HG03457 (cell line): Measurements from ENCODE around the gene SLC26A9.

Experiments
- ATAC-seq: cut with Tn5 transposase; IDR thresholded peaks from one replicate; pipeline ENCODE4 v1.9.1; 2021; ENCODE audit warnings: moderate number of reproducible peaks; ENCODE audit not compliant: unreplicated experiment

The SLC26A9 gene, protein sequence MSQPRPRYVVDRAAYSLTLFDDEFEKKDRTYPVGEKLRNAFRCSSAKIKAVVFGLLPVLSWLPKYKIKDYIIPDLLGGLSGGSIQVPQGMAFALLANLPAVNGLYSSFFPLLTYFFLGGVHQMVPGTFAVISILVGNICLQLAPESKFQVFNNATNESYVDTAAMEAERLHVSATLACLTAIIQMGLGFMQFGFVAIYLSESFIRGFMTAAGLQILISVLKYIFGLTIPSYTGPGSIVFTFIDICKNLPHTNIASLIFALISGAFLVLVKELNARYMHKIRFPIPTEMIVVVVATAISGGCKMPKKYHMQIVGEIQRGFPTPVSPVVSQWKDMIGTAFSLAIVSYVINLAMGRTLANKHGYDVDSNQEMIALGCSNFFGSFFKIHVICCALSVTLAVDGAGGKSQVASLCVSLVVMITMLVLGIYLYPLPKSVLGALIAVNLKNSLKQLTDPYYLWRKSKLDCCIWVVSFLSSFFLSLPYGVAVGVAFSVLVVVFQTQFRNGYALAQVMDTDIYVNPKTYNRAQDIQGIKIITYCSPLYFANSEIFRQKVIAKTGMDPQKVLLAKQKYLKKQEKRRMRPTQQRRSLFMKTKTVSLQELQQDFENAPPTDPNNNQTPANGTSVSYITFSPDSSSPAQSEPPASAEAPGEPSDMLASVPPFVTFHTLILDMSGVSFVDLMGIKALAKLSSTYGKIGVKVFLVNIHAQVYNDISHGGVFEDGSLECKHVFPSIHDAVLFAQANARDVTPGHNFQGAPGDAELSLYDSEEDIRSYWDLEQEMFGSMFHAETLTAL

DNA sequence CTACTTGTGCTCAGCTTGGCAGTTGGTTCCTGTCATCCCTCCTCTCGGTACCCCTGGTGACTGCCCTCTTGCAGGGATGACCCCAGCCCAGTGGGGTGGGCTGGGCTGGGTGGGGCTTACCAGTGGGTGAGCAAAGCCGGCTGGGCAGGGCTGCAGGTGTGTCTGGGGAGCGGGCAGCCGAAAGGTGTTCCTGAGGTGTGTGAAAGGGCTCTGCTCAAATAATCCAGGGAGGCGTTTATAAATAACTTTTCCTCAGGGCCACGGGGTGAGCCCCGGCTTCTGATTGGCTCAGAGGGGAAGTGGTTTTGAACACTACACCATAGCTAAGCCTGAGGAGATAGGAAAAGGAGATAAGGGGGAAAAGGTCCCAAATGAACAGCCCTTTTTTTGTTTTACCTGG, at the start of gene SLC26A9:
Gene SLC26A9, minus strand, starts transcription at position 212 of the 400 bp plus-strand sequence. CDS start 7,636 bp downstream, outside the sequence.
- no peak for ATAC-seq

- ATAC-seq, result no peak
Measured at GRCh38 chr1:205992218-205992882, 49.1 kb upstream of the SLC26A9 start.

GRCh38 chr1:205991237-205991636, 48.0 kb upstream of the SLC26A9 start:
- no peak for ATAC-seq

- ATAC-seq, result no peak
Measured at GRCh38 chr1:205990226-205990625, 47.0 kb upstream of the SLC26A9 start.

DNA sequence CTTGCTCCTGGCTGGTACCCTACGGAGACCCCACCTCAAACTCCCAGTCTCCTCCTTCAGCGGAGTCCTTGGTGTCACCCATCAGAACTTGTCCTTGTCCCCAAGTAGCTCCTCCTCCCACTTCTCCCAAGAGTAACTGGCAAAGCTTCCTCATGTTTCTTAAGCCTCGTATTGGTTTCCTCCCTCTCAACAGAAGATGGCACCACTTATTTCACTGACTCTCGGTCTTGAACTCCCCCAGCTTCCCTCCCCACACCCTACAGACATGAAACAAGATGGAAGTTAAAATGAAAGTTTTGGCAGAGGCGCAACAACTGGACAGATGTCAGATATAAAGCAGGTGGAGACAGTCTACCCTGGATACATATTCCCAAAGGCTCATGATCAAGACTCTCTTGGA, 46.5 kb upstream of the SLC26A9 start:
- no peak for ATAC-seq

DNA sequence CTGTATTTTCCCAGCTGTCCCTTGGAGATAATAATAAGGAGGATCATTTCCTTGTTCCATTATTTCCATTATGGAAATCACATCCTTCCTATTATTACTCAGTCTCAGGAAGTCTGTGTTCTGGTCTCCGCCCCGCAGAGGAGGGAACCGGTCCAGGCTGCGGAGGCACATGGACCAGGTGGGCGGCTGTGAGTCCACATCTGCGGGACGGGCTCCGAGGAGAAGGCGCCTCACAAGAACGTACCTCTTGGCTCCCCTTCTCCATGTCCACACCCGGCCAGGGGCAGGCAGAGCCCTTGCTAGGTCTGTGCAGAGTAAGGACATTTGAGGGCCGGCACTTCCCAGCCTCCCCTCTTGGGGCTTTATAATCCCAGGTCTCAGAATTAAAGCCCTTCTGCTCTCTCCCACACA, 45.3 kb upstream of the SLC26A9 start:
- no peak for ATAC-seq

DNA sequence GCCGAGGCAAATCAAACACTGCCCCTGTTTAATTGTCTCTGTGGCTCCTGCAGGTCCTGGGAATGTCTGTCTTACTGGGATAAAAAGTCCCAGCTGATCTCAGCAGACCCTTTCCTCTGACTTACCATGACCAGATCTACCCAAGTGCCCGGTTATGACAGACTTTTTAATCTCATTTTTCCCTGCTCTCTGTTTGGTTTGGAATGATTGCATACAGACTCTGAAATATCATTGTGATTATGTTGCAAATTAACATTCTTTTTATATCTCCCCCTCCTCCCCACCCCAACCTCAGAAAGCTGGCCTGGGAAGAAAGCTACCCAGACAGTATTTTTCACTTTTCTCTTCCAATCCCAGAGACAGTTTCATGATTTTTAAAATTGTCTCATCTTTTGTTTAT, 43.6 kb upstream of the SLC26A9 start:
- no peak for ATAC-seq

DNA sequence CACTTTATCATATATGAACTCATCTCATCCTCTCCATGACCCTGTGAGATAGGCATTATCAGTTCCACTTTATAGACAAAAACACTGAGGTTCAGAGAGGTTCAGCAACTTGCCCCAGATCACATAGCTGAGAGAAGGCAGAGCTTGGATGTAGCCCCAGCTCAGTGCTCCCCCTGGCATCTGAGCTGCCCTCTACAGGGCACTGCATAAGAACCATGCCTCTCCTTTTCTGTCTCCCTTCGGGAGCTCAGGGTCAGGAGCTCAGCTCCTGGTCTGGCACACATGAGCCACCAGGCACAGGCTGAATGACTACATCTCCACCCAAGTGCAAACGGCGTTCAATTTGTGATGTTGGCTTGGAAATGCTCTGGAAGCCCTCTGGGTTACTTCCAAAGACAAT, 43.0 kb upstream of the SLC26A9 start:
- ATAC-seq, result no peak

GRCh38 chr1:205985330-205986005, 42.2 kb upstream of the SLC26A9 start:
- ATAC-seq, result no peak

DNA sequence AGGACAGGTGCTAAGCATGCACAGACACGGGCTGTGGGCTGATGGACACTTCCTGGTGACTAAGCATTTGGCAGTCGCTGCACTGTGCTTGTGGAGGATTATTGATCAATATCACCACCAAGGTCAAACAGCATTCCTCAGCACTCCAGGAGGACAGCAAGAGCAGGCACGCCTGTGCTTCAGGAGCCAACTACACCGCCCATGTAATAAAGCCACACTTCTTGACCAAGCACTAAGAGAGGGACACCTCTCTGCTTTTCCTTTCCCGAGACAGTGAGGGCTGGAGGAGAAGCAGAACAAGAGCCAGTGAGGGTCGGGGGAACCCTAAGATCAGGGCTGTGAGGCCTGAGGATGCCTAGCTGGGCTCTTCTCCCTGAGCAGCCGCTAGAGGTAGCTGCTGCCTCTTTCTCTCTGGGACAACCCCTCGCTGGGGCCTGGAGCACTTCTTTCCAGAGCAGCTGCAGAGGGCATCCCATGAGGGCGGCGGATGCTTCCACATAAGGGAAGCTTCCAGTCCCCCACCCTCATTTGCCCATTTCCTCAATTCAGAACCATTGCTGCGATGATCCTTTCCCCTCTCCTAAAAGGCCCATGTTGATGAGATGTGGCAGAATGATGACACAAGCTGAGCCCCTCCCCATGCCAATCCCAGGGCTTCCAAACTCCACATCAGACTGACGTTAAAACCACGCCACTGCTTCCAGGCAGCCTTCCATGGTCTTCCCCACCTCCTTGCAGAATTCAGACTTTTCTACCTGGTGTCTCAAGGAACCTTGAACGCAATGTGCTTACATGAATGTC, 40.9 kb upstream of the SLC26A9 start:
- no peak for ATAC-seq

DNA sequence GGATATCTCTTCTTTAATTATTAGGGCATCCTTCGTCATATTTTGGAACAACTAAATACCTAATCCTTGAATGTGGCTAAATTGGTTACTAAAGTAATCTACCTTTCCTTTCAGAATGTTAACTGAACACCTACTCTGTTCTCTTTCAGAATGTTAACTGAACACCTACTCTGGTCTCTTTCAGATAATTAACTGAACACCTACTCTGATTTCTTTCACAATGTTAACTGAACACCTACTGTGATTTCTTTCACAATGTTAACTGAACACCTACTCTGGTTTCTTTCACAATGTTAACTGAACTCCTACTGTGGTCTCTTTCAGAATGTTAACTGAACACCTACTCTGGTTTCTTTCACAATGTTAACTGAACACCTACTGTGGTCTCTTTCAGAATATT, 38.0 kb upstream of the SLC26A9 start:
- ATAC-seq, result no peak

DNA sequence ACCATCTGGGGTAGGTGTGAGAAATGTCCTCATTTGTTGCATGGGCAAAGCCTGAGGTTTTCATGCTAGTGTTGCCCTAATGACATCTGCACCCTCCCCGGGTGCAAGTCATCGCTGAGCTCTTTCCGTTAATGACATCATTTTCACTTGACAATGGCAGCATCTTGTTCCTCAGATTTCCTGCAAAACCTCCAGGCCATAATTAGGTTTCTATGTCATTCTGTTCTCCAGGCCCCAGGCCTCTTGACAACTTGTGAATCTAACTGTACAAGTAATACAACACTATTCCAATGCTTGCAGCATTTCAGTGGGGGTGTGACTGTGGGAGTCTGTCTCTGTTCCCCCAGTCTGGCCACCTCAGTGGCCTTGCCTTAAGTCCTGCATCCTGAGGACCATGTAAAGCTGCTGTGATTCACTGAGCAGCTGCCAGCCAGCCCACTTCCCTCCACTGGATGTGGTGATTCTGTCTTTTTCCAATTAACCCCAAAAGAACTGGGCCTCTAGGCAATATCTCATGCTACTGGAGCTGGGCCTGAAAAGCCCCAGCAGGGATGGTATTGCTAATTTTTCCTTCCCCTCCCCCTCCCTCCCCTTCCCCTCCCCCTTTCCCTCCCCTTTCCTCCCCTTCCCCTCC, 37.1 kb upstream of the SLC26A9 start:
- ATAC-seq, result no peak

GRCh38 chr1:205979301-205979700, 36.0 kb upstream of the SLC26A9 start:
- ATAC-seq, result no peak

GRCh38 chr1:205978676-205979075, 35.4 kb upstream of the SLC26A9 start:
- no peak for ATAC-seq

DNA sequence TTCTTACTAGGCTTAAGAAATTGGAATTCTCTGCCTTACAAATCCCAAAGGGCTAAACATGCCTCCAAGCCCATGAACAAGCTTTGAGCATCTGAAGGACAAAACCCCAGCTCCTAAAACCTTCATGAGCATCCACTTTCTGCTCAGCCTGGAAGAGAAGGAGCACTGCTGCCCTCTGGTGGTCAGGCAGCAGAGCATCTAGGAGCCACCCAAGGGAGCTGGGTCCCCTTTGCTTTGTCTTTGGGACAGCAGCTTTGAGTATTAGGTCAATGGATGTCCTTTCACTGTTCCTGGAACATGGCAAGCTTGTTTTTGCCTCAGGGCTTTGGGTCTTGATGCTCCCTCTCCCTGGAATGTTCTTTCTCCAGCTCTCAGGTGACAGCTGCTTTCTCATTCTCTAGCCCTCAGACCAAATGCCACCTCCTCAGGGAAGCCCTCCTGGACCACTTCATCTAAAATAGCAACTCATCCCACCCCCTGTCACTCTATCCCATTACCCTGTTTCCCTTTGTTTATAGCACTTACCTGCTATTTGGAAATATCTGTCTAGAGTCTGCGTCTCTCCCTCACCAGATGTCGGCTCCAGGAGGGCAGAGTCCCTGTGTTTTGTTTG, 34.3 kb upstream of the SLC26A9 start:
- ATAC-seq, result no peak

GRCh38 chr1:205976708-205977401, 33.6 kb upstream of the SLC26A9 start:
- no peak for ATAC-seq

GRCh38 chr1:205976036-205976435, 32.8 kb upstream of the SLC26A9 start:
- ATAC-seq, result no peak

GRCh38 chr1:205975387-205975998, 32.2 kb upstream of the SLC26A9 start:
- no peak for ATAC-seq
